Spleen (tissue), 7 donors: Measurements from ENCODE around the gene LTBP1.

ENCODE experiments used
- POLR2A ChIP-seq, 3 donors: fragments of 450-650 bp; IDR thresholded peaks; one replicate each; pipeline ENCODE4 v1.5.1; 2017; ENCODE audit warnings: antibody characterized with exemption in 3 of 3, mild to moderate bottlenecking in 1 of 3
- TF ChIP-seq, protein P1 (sequence below), 11 experiments: fragments of 200-600 bp in 7 of 11; fragments of 450-650 bp in 4 of 11; sonication (generic) in 4 of 11; IDR thresholded peaks in 8 of 11; conservative IDR thresholded peaks in 3 of 11; 1 replicate in 7 of 11; 2 replicates in 4 of 11; pipeline versions ENCODE4 v1.4.0 to v1.8.0; 2016 to 2021; ENCODE audit warnings: antibody characterized with exemption in 11 of 11, inconsistent platforms in 4 of 11, mild to moderate bottlenecking in 1 of 11
- donor health status: DM: no; HTN: no; CAD: no; lungs with moderate emphysema.
- donor health status: DM: no; HTN: no; CAD: no.
- donor health status: DM: no; HTN: no; CAD: no.

DNA sequence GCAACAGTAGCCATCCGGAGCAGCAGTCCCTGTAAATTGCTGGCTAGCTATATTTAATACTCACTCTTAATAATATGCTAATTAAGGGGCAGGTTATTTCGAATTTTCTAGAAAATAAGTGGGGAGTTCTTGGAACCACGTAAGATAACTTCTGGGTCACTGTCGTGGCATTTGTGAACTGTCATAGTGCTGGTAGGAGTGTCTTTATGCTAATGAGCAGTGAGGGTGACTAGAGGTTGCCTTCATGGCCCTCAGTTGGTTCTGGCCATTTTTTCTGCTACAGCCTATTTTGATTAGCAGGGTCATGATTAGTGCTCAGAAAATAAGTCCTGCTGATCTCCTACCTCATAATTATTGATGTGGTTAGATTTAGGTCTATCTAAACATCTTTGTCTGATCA lies 279.8 kb downstream of the LTBP1 start:
- TF ChIP-seq, protein P1, sequence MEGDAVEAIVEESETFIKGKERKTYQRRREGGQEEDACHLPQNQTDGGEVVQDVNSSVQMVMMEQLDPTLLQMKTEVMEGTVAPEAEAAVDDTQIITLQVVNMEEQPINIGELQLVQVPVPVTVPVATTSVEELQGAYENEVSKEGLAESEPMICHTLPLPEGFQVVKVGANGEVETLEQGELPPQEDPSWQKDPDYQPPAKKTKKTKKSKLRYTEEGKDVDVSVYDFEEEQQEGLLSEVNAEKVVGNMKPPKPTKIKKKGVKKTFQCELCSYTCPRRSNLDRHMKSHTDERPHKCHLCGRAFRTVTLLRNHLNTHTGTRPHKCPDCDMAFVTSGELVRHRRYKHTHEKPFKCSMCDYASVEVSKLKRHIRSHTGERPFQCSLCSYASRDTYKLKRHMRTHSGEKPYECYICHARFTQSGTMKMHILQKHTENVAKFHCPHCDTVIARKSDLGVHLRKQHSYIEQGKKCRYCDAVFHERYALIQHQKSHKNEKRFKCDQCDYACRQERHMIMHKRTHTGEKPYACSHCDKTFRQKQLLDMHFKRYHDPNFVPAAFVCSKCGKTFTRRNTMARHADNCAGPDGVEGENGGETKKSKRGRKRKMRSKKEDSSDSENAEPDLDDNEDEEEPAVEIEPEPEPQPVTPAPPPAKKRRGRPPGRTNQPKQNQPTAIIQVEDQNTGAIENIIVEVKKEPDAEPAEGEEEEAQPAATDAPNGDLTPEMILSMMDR (IDR thresholded peaks at IDR 0.05 in 8 of 11, conservative IDR thresholded peaks at IDR 0.05 in 3 of 11): no peak
- no peak for TF ChIP-seq POLR2A (IDR thresholded peaks at IDR 0.05)
